GM21526 (cell line): ENCODE results near the gene LCLAT1.

Experiments
- ATAC-seq: cut with Tn5 transposase; IDR thresholded peaks from one replicate; pipeline ENCODE4 v1.9.1; 2021; ENCODE audit warnings: moderate library complexity; ENCODE audit not compliant: unreplicated experiment, low FRiP score

The LCLAT1 gene

DNA sequence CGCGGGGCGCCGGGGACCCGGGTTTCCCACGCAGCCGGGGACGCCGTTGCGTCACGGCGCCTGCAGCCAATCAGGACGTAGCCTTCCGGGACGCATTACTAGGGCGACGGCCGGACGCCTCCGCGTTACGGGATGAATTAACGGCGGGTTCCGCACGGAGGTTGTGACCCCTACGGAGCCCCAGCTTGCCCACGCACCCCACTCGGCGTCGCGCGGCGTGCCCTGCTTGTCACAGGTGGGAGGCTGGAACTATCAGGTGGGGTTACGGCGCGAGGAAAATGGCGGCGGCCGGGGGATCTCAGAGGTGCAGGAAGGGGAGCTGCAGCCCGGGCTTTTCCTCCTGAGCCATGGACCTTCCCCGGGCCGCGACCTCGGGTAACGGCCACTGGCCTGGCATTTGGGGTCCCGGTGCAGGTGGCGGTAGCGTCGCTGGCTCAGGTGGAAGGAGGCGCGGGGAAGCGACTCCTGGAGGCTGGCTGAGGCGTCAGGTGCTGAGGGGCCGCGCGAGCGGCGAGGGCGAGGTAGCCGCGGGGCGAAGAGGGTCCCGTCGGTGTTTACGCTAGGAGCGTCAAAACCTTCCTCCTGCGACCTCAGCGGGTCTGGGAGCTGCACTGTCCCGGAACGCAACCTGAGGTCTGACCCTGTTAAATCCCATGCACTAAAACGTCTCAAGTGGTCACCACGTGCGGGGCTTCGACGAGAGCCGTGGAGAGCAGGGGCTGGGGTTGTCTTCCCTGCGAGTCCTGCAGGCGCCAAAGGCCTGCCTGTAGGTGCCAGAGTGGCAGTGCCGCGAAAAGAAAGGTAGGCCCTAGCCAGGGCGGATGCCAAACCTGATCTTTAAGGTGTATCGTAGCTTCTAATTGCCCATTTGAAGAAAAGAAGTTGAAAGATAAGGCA is at the start of gene LCLAT1:
LCLAT1 (plus strand) TSS at position 98 of the 897 bp plus-strand sequence. CDS start 78,345 bp downstream, outside the sequence.
- ATAC-seq: peak; percentile 94

DNA sequence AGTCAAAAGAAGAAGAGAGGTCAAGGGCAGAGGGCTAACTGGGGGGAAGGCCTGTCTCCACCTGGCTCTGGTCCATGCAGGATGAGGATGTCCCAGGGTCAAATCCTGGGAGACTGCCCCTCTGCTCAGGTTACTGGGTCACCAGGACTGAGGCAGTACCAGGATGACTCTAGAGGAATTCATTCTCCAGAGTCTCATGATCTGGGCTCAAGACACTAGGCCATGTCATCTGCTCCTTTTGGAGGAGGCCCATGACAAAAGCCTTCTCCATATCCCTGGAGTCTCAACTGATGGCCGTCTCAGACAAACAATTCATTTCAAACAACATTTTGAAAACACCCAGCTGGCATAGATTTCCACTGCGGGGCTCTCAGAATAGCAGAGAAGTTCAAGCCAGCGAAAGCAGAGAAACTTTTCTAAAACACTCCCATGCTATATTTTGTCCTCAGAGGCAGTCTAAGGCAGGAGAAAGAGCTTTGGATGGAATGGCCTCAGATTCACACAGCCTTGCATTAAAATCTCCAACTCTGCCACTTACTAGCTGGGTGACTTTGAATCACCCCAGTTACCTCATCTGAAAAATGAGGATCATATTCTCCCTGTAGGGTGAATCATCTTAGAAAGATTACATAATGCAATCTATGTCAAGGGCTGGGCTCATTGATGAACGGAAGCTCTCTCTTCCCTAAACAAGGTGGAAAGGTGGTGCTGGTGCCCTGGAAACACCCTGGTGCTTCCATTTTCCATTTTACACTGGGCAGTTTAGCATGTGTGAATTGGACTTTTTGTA is 48.8 kb upstream of the LCLAT1 start:
- ATAC-seq: no peak

DNA sequence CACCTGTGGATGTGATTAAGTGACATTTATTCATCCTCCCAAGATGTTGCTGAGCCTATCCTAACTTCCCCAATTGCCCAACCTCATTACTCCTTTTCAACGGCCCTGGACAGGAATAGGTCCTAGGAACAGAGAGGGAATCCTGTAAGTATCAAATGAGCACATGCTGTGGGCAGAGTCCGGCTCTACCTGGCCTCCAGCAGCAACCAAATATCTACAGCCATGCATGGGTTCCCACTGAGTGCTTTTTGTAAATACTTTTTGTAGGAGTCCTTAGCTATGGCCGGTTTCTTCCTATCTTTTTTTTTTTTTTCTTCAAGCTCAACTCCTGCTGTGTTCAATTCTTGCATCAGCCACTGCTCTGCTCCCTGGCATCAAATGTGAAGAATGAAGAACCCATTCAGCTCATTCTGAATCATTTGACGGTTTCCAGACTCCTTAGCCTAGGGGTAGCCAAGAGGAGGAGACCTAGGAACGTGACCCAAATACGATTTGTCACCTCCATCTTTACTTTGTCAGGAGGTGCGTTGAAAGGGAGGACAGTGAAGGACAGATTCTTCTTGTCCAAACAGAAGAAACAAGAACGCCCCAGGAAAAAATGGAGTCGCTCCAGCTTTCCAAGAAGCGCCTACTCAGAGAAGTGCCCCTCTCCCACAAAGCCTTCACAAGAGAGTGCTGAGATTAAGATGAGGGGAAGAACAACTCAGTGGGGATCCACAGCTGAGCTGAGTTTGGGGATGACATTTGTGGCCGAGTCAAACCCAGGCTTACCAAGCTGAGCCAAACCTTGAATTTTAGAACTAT is 46.7 kb upstream of the LCLAT1 start:
- ATAC-seq: no peak

DNA sequence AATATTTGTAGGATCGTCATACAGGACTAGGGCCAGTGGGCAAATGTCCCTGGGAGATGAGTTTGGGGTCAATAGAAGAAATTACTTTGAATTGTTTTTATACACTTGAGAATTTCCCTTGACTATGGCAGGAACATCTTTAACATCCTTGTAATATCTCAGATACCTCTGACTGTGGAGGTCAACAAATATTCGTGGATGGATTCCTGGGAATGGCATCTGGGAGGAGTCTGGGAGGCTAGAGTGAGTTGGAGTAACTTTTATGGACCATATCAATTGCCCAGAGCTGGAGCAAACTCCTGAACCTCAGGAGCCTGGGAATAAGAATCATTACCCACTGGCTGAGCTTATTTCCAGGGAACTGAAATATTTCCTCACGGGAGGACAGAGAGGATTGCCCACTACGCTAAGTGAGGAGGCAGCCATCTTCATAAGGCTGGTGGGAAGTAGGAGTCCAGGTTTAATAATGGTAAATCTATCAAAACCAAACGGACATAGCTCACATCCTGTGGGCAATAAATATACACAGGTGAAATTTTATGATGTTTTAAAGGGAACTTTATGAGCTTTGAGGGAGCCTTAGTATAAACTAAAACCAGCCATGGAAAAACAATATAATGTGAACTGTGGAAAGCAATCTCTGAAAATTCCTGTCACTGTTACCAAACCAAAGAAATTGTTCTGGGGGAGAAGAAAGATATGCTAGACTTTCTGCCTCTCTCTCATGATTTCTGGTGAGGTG is 44.4 kb upstream of the LCLAT1 start:
- ATAC-seq: no peak

DNA sequence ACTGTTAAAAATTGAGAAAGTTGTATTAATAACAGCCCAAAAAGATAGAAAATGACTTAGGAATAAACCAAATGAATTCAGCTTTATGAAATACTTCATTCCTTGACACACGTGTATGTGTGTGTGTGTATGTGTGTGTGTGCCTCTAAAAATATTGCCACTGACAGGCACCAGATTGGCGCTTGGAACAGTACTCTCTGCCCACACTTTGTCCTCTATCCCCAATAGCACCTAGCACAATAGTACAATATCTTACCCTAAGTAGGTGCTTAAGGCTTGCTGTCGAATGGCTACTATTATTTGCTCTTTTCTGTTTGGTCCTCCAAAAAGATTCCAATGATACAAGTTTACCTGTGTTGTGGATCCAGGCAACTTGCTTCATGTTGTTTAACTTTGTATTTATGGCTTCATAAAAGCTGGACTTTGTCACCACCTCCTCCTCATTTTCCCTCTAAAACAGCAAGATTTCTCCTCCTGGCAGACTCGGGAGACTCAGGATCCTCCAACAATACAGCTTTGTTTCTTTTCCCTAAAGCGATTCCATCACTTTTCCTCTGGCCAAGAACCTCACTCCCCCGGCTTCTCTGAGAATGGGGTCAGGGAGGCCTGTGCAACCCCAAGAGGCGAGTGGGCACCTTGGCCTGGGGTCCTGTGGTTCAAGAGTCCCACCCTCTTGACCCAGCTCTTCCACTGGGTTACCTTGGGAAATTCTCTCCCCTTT is 43.3 kb upstream of the LCLAT1 start:
- no peak for ATAC-seq

DNA sequence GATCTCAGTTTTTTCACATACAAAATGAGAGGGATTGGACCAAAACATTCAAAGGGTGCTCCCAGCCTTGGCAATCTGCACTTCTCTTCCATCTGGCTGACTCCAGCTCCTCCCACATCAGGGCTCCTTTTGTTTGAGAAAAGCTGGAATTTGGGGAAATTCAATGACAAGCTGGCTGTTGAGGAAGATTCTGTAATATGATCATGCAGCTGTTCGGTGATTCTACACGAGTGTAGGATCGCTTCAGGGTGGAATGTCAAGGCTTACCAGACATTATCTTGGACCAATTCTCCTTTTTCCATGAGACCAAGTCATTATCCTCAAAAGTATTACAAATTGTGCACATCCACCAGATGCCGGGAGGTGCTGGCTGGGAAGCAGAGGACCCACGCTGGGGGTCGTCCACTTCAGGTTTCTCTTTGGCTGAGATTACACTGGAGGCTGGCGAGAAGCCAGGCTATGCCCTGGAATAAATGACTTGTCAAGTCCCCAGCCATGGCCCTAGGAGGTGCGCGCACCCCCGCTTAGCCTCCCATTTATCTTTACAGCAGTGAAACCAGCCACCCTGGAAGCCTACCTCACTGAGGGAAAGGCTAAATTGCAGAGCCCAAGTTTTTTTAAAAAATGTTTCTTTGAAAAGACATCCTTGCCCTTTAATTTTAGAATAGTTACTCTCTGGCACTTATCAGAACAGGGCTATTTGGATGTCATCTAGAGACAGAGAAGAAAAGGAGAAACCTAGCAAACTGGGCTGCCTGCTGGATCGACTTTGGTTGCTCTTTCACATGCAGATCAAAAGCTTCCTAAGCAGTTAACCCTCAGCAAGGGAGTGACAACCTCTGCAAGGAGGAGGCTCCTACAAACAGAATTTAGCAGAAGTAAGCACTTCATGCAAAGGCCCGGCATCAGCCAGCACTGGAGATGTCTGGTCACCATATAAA is 42.5 kb upstream of the LCLAT1 start:
- no peak for ATAC-seq

DNA sequence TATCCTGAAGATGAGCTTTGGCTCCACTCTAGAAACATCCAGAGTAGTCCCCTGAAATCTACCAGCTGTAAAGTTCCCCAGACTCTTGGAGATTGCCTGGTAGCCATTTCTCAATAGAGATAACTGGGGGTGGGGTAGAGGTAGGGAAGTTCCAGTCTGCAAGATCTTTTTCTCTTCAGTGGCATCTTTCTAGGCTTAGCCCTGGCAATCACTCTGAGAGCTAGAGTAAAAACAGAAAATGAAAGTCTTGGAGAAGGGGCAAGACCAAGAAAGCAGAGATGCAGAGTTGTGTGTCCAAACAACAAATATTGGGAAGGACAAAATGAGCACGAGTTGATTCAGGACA is 41.8 kb upstream of the LCLAT1 start:
- ATAC-seq: no peak

DNA sequence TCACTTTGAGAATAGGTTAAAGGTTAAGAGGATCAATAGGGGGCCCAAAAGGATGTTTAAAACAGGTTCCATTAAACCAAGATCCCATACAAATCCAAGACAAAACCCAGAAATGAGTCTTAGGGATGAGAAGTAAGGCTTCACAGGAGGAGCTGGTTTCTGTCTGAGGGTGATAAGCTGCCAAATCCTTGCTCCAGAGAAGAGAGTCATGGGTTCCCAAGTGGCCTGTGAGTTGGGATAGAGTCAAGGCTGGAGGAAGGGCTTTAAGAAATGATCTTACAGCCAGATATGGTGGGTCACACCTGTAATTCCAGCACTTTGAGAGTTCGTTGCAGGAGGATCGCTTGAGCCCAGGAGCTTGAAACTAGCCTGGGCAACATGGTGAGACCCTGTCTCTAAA is 40.2 kb upstream of the LCLAT1 start:
- ATAC-seq: no peak

DNA sequence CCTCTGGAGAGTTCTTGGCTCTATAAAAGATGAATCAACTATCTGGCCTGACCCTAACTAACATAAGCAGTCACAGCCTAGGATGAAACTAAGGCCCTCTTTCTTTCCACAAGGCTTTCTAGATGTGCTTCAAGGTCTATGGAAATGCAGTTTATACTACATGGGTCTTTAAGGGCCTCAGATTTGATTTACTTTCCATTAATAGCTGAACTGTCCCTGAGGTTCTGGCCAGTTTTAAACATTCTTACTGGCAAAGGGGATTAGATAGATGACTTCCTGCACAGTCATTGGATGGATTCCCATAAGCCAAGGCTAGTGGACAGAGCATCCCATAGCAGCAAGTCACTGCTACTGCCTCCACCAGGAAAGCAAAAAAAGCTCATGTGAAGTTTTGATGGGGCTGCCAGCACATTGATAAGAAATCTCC is 38.1 kb upstream of the LCLAT1 start:
- no peak for ATAC-seq

DNA sequence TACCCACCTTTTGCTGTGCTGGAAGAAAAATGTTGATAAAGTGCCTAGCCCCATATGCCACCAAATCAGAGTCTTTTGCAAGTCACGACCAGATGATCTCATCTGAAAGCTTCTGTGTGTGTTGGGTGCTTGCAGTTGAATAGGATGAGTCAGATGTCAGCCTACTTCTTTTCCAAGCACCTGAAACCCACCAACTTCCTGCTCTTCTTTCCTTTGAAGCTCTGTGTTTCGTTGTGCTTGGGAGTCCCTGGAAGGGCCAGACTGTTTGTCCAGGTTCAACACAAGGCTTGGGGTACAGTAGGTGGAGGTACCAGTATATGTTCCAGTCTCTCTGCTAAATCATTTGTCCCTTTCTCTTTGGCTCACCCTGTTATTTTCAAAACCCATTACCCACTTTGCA is 36.8 kb upstream of the LCLAT1 start:
- no peak for ATAC-seq

DNA sequence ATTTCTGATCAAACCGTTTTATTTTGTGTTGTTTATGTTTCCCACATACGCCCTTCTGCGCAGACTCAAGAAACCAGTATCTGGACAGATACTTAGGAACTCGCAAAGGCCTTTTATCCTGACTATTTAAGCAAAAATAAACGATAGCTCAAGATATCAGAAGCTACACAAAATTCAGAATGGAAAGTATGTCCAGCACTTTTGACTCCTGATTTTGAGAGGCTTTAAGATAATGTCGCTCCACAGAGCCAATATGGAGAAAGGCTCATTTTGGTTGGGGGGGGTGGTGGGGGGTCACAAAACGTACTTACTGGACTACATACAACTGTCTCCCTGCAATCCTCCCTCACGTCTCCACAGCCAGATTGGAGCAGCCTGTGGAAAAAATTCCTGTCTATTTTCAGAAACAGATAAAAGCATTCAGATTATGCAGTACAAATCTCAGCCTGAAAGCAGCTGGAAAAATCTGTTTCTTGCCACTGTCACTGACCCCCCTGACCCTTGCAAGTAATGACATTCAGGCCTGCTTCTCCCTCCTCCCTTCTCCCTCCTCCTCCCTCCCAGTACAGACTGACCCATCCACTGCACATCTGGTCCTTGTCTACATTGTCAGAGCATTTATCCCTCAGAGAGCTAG is 34.9 kb upstream of the LCLAT1 start:
- ATAC-seq: no peak

DNA sequence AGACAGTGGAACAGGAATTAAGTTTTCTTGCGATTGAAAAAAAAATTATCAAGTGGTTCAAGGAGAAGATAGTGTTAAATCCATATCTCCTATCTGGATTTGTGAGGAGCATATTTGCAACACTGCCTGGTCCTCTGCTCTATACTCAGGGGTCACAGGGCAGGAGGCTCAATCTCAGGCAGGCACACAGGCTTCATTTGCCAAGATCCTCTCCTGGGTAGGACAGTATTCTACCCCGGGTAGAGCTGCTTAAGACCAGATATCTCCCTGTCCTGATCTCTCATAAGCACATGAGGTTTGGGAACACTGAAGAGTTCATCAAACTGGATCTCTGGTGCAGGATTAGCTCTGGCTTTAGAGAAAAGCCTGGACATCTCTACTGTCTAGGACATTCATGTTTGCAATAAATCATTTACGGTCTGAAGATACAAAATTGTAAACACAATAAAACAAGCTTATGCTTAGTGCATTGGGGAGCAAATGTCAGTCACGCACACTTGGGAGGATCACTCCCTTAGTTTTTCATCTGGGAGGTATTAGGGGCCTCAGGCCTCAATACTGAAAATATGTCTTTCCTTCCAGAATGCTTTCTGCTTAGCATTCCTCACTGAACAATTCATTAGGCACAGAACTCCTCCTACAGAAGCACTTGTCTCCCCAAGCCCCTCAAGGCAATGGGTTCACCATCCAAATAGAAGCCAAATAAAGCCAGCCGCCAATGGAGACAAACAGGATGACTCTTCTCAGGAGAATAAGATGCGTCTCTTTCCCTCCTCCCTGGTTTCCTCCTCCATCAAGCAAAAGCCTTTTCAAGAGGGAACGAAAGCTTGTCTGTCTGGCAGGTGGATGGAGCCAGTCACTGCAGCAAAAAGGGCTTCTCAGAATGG is 34.1 kb upstream of the LCLAT1 start:
- ATAC-seq: no peak

DNA sequence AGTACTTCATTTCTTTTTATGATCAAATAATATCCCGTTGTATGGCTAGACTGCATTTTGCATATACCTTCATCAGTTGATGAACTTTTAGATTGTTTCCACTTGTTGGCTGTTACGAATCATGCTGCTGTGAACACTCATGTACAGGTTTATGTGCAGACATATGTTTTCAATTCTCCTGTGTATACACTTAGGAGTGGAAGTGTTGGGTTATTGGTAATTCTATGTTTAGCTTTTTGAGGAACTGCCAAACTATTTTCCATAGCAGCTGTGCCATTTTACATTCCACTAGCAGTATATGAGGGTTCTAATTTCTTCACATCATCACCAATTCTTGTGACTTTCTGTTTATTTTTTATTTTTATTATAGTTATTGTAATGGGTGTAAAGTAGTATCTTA is 32.1 kb upstream of the LCLAT1 start:
- no peak for ATAC-seq

DNA sequence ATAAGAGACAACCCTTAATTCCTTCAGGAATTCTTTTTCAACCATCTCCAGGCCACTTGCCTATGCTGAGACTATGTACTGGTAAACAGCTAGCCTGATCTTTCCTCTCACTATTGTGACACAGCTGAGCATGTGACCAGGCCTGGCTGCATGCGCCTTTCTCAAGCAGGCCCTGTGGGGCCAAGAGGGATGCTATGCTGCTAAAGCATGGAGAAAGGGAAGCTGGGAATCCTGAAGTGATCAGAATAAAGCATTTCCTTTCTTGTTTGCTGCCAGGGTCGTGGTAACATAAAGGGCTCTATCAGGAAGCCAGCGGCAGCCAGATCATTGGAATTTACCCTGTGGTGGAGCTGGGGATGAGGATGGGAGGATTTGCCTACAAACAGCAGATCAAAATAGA is 29.8 kb upstream of the LCLAT1 start:
- no peak for ATAC-seq

DNA sequence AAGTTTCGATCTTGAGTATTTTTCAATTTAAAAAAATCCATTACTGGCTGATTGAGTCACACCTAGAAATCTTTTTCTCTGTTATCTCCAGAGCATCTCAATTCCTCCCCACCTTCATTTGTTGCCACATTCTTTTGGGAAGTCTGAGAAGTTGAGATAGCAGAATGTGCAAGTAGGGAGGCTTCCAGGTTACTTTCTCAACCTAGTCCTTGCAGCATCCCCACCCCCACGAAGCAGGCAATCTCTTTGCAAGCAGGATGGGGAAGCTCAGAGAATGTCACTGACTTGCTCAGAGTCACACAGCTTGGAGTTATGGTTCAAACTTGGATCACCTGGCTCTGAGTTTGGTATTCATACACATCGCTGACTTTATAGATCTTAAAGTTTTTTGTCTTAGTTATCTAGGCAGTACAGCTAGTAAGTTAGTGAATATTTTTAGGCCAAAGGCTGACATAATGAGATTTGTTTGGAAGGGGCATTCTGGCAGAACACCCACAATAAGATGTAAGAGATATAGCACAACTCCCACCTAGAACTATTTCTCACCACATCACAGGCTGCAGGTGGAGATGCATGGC is 25.9 kb upstream of the LCLAT1 start:
- ATAC-seq: no peak

DNA sequence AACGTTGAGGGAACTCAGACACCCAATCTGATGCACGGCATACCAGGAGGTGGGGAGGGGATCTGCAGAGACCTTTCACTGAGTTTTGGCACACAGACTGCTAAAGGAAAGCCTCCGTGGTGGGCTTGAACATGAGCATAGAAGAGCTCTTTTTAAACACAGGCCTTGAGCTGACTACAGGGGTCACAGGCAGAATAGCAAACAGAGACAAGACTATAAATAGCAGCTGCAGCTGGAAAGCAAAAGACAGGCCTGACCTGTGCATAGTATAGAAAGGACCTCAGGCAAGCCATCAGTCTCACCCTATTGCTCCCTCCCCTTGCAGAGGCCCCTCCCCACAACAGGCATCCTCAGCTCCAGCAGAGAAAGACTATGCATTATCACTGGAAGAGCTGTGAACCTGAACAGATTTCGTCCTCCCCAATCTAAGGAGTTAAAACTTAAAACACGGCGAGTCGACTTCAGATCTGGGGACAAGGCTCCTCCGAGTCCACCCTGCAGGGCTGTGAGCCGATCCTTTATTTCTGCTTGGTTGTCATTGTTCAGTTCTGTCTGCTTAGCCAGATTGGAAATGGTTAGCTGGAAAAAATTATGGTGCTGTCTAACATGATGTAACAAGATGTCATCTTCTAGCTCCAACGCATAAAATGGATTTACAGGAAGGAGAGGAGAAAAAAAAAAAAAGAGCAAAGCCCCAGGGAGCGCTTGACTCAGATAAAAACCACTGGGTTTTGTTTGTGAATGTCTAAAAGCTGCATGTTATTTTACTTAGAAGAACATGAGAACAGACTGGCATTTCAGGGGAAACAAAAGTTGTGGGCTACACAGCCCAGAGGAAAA is 25.2 kb upstream of the LCLAT1 start:
- no peak for ATAC-seq
